ACC112 (cell line): ENCODE results near the gene FANCC.
"Not testable (repeated sequence)": the region's sequence is repeated elsewhere in the genome, so short reads cannot be mapped to it uniquely, and the experiment has no call there.

ENCODE experiments used
- H2AFZ ChIP-seq: fragments of 200-600 bp; sonication (generic); one replicate; pipeline ENCODE4 v1.6.0; 2017; ENCODE audit warnings: antibody characterized with exemption, low read length; ENCODE audit not compliant: unreplicated experiment
- H3K27ac ChIP-seq: fragments of 200-600 bp; sonication (generic); 2 replicates; pipeline ENCODE4 v1.5.1; 2014; ENCODE audit warnings: low read depth, mild to moderate bottlenecking, antibody characterized with exemption, low read length, moderate library complexity
- H3K27me3 ChIP-seq: fragments of 200-600 bp; sonication (generic); 2 replicates; pipeline ENCODE4 v1.6.1; 2014; ENCODE audit warnings: mild to moderate bottlenecking, antibody characterized with exemption, low read length, moderate library complexity, mixed read lengths; ENCODE audit not compliant: insufficient read depth
- H3K36me3 ChIP-seq: fragments of 200-600 bp; sonication (generic); 2 replicates; pipeline ENCODE4 v1.6.1; 2016; ENCODE audit warnings: mild to moderate bottlenecking, antibody characterized with exemption, low read length, moderate library complexity, mixed read lengths; ENCODE audit not compliant: insufficient read depth
- H3K4me1 ChIP-seq: fragments of 200-600 bp; sonication (generic); one replicate; pipeline ENCODE4 v1.6.1; 2016; ENCODE audit warnings: low read length, mixed read lengths; ENCODE audit not compliant: insufficient read depth, unreplicated experiment, control insufficient read depth
- H3K4me3 ChIP-seq: fragments of 200-600 bp; sonication (generic); 2 replicates; pipeline ENCODE4 v1.5.1; 2014; ENCODE audit warnings: mild to moderate bottlenecking, low read depth, low read length
- H3K79me2 ChIP-seq: fragments of 200-600 bp; sonication (generic); one replicate; pipeline ENCODE4 v1.6.0; 2016; ENCODE audit warnings: low read length; ENCODE audit not compliant: control insufficient read depth, unreplicated experiment, insufficient read depth

Gene FANCC

GRCh38 chr9:95282332-95282731 lies 35.2 kb downstream of the FANCC start:
- no peak overlapping the region for H3K4me3 ChIP-seq
- no peaks in the 10 kb centered on the region for H3K36me3 ChIP-seq
- no peak overlapping the region for H3K27ac ChIP-seq
- H3K4me1 ChIP-seq = peaks cover 4% of the 10 kb centered on the region
- H2AFZ ChIP-seq = no peak overlapping the region
- H3K27me3 ChIP-seq = no peaks in the 10 kb centered on the region
- no peaks in the 10 kb centered on the region for H3K79me2 ChIP-seq

- no peak overlapping the region for H3K27ac ChIP-seq
- H3K4me1 ChIP-seq = no peaks in the 10 kb centered on the region
- peaks cover under 1% of the 10 kb centered on the region for H3K79me2 ChIP-seq
- H2AFZ ChIP-seq = no peak overlapping the region
- H3K36me3 ChIP-seq = no peaks in the 10 kb centered on the region
- no peaks in the 10 kb centered on the region for H3K27me3 ChIP-seq
- H3K4me3 ChIP-seq = no peak overlapping the region
These were observed 36.8 kb downstream of the FANCC start for GRCh38 chr9:95280745-95281144.

- Histone ChIP-seq H3K4me3 (no peak overlapping the region), H2AFZ (no peak overlapping the region), H3K4me1 (no peaks in the 10 kb centered on the region), H3K27me3 (no peaks in the 10 kb centered on the region), H3K36me3 (no peaks in the 10 kb centered on the region), H3K27ac (no peak overlapping the region), H3K79me2 (peaks cover 3% of the 10 kb centered on the region)
These were observed 40.0 kb downstream of the FANCC start for GRCh38 chr9:95277509-95277908.

- no peaks in the 10 kb centered on the region for H3K27me3 ChIP-seq
- H3K79me2 ChIP-seq = peaks cover 3% of the 10 kb centered on the region
- H2AFZ ChIP-seq = no peak overlapping the region
- H3K4me1 ChIP-seq = no peaks in the 10 kb centered on the region
- H3K36me3 ChIP-seq = no peaks in the 10 kb centered on the region
- H3K4me3 ChIP-seq = no peak overlapping the region
- H3K27ac ChIP-seq = no peak overlapping the region
These were observed 41.0 kb downstream of the FANCC start for GRCh38 chr9:95276395-95276954.

GRCh38 chr9:95274160-95274559 lies 43.3 kb downstream of the FANCC start:
- not testable (repeated sequence) for H3K27ac ChIP-seq, H2AFZ ChIP-seq, H3K27me3 ChIP-seq, H3K36me3 ChIP-seq, H3K79me2 ChIP-seq, H3K4me1 ChIP-seq, H3K4me3 ChIP-seq

- no peaks in the 10 kb centered on the region for H3K4me1 ChIP-seq
- H3K79me2 ChIP-seq = peaks cover 3% of the 10 kb centered on the region
- no peaks in the 10 kb centered on the region for H3K27me3 ChIP-seq
- H3K36me3 ChIP-seq = no peaks in the 10 kb centered on the region
- no peak overlapping the region for H2AFZ ChIP-seq
- no peak overlapping the region for H3K27ac ChIP-seq
- H3K4me3 ChIP-seq = no peak overlapping the region
These were observed 44.0 kb downstream of the FANCC start for GRCh38 chr9:95273369-95274022.

- Histone ChIP-seq H3K4me1 (no peaks in the 10 kb centered on the region), H3K79me2 (peaks cover 3% of the 10 kb centered on the region), H3K4me3 (no peak overlapping the region), H3K36me3 (no peaks in the 10 kb centered on the region), H2AFZ (no peak overlapping the region), H3K27me3 (no peaks in the 10 kb centered on the region), H3K27ac (no peak overlapping the region)
These were observed 44.7 kb downstream of the FANCC start for GRCh38 chr9:95272830-95273229.

- H3K27ac ChIP-seq = no peak overlapping the region
- peaks cover 3% of the 10 kb centered on the region for H3K79me2 ChIP-seq
- no peaks in the 10 kb centered on the region for H3K27me3 ChIP-seq
- H3K4me3 ChIP-seq = no peak overlapping the region
- no peaks in the 10 kb centered on the region for H3K4me1 ChIP-seq
- no peaks in the 10 kb centered on the region for H3K36me3 ChIP-seq
- H2AFZ ChIP-seq = no peak overlapping the region
These were observed 46.7 kb downstream of the FANCC start for GRCh38 chr9:95270790-95271189.

GRCh38 chr9:95269803-95270773 lies 47.4 kb downstream of the FANCC start:
- not testable (repeated sequence) for H2AFZ ChIP-seq, H3K4me3 ChIP-seq, H3K27me3 ChIP-seq, H3K27ac ChIP-seq, H3K79me2 ChIP-seq, H3K36me3 ChIP-seq, H3K4me1 ChIP-seq

- Histone ChIP-seq H3K36me3 (no peaks in the 10 kb centered on the region), H2AFZ (no peak overlapping the region), H3K27ac (no peak overlapping the region), H3K27me3 (no peaks in the 10 kb centered on the region), H3K4me3 (no peak overlapping the region), H3K4me1 (no peaks in the 10 kb centered on the region), H3K79me2 (no peaks in the 10 kb centered on the region)
These were observed 48.8 kb downstream of the FANCC start for GRCh38 chr9:95268681-95269080.
